Body of pancreas (tissue), 4 donors: ENCODE data around the gene KIF6. TPM values are rescaled to one million over a fixed set of nuclear protein-coding genes. Genes with fewer than 3 reads are reported as not detected.
"Not testable (repeated sequence)": the region's sequence is repeated elsewhere in the genome, so short reads cannot be mapped to it uniquely, and the experiment has no call there.

ENCODE experiments used
- ATAC-seq: fragments of 150-250 bp; one replicate; pipeline ENCODE4 v1.9.1; 2016
- DNase-seq, 4 donors: peaks; one replicate each; pipeline ENCODE4 v3.0.0-alpha.2; 2019
- H3K27ac ChIP-seq, 4 donors: fragments of 200-600 bp; sonication (generic); 1 replicate in 3 of 4; 2 replicates in 1 of 4; pipeline versions ENCODE4 v1.5.1 to v1.6.1; 2016 to 2019; ENCODE audit warnings: mild to moderate bottlenecking in 1 of 4, mixed read lengths in 1 of 4, moderate library complexity in 1 of 4
- H3K27me3 ChIP-seq, 2 donors: fragments of 200-600 bp; sonication (generic); one replicate each; pipeline ENCODE4 v1.6.0; 2016; ENCODE audit warnings: mild to moderate bottlenecking in 1 of 2
- H3K36me3 ChIP-seq, 2 donors: fragments of 200-600 bp; sonication (generic); replicated peaks in 1 of 2; 2 replicates each; pipeline ENCODE4 v1.5.1; 2016; ENCODE audit warnings: low read depth in 2 of 2; ENCODE audit not compliant: insufficient read depth in 1 of 2
- H3K4me1 ChIP-seq: fragments of 200-600 bp; sonication (generic); one replicate; pipeline ENCODE4 v1.6.0; 2016
- H3K4me3 ChIP-seq, 2 donors: fragments of 200-600 bp; sonication (generic); 1 replicate in 1 of 2; 2 replicates in 1 of 2; pipeline ENCODE4 v1.5.1; 2016 to 2019
- H3K9me3 ChIP-seq, 3 donors: fragments of 200-600 bp; sonication (generic); 1 replicate in 2 of 3; 2 replicates in 1 of 3; pipeline ENCODE4 v1.5.1; 2016
- POLR2A ChIP-seq, 3 donors: fragments of 450-650 bp; IDR thresholded peaks; one replicate each; pipeline ENCODE4 v1.6.1; 2016; ENCODE audit warnings: antibody characterized with exemption in 3 of 3, mild to moderate bottlenecking in 2 of 3
- WGBS, 2 donors: methylation state at CpG; one replicate each; pipeline ENCODE4 v1.1.5; 2017; 5-methylcytosine and 5-hydroxymethylcytosine counted together
- intact Hi-C: fragments of 100-400 bp; cut with DNase I; formaldehyde crosslinking; loops from one replicate; pipeline ENCODE4 v1.15.1; 2023
- total RNA-seq, 2 donors: library from RNA; depleted of rRNA; stranded (reverse); fragments of >200 nt; gene quantifications; one replicate each; pipeline ENCODE4 v1.1.0, GENCODE V29; 2016
- TF ChIP-seq, protein P1 (sequence below), 7 experiments: fragments of 450-650 bp in 4 of 7; fragments of 200-600 bp in 3 of 7; sonication (generic) in 3 of 7; IDR thresholded peaks; one replicate each; pipeline ENCODE4 v1.5.1; 2016 to 2019; ENCODE audit warnings: antibody characterized with exemption in 7 of 7

The KIF6 gene
- total RNA-seq, 2 donors from 2014 or later: not detected

DNA sequence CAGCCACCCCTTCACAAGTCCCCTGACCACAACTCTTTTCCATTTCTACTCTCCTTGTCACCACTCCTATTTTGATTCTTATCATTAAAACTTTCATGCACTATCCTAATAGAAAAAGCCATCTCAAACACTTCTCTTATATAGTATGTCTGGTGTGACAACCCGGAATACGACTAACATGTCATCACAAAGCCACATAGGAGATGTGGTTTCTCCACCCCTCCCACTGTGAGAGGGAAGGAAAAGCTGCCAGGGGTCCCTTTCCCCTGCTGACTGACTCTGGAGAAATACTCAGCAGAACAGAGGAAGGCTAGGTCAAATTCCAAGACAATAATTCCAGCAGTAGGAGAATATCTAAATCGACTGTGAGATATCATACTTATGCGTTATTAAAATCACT lies 209.7 kb downstream of the KIF6 start:
- no peak overlapping the region for H3K4me3 ChIP-seq
- H3K4me1 ChIP-seq: no peaks in the 10 kb centered on the region
- ATAC-seq: no peak
- H3K36me3 ChIP-seq: no peaks in the 10 kb centered on the region
- no peaks in the 10 kb centered on the region for H3K9me3 ChIP-seq
- H3K27me3 ChIP-seq: no peaks in the 10 kb centered on the region
- no peak overlapping the region for H3K27ac ChIP-seq
- DNase-seq: no peak
- WGBS, 2 donors: 88% methylated on average over 4 of the region's 4 CpGs
- intact Hi-C loops: no loop called here
- no peak for TF ChIP-seq POLR2A (IDR thresholded peaks at IDR 0.05)
- TF ChIP-seq, protein P1, sequence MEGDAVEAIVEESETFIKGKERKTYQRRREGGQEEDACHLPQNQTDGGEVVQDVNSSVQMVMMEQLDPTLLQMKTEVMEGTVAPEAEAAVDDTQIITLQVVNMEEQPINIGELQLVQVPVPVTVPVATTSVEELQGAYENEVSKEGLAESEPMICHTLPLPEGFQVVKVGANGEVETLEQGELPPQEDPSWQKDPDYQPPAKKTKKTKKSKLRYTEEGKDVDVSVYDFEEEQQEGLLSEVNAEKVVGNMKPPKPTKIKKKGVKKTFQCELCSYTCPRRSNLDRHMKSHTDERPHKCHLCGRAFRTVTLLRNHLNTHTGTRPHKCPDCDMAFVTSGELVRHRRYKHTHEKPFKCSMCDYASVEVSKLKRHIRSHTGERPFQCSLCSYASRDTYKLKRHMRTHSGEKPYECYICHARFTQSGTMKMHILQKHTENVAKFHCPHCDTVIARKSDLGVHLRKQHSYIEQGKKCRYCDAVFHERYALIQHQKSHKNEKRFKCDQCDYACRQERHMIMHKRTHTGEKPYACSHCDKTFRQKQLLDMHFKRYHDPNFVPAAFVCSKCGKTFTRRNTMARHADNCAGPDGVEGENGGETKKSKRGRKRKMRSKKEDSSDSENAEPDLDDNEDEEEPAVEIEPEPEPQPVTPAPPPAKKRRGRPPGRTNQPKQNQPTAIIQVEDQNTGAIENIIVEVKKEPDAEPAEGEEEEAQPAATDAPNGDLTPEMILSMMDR (IDR thresholded peaks at IDR 0.05): no peak

DNA sequence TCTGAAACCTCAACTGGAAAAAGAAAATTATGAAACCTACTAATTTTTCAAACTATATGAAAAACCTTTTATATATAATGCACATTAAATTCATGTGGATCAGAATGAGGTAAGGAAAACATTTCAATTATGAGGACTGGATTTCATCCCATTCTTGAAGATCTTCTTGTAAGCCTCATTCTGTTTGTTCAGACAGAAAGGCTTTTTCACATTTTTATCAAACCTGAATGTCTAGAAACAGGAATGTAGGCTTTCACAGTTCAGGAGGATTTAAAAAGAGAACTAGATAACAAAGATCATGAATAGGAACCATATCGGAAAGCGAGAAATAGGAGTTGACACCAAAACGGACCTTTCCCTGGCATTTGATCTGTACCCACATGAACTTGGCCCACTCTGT lies 210.2 kb downstream of the KIF6 start:
- H3K4me1 ChIP-seq: no peaks in the 10 kb centered on the region
- H3K4me3 ChIP-seq: no peak overlapping the region
- H3K27me3 ChIP-seq: no peaks in the 10 kb centered on the region
- ATAC-seq: no peak
- H3K27ac ChIP-seq: no peak overlapping the region
- intact Hi-C loops: no loop called here
- WGBS, 2 donors: 75 to 76% methylated on average over 3 of the region's 3 CpGs
- no peak for TF ChIP-seq POLR2A (IDR thresholded peaks at IDR 0.05)
- TF ChIP-seq, protein P1 (IDR thresholded peaks at IDR 0.05): no peak
- DNase-seq: no peak
- no peaks in the 10 kb centered on the region for H3K9me3 ChIP-seq
- no peaks in the 10 kb centered on the region for H3K36me3 ChIP-seq

DNA sequence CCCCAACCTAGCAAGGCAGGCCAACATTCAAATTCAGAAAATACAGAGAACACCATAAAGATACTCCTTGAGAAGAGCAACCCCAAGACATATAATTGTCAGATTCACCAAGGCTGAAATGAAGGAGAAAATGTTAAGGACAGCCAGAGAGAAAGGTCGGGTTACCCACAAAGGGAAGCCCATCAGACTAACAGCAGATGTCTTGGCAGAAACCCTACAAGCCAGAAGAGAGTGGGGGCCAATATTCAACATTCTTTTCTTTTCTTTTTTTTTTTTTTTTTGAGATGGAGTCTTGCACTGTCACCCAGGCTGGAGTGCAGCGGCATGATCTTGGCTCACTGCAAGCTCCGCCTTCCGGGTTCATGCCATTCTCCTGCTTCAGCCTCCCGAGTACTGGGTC lies 215.4 kb downstream of the KIF6 start:
- DNase-seq, ATAC-seq, H3K9me3 ChIP-seq, intact Hi-C loops, H3K4me1 ChIP-seq, H3K27me3 ChIP-seq, H3K36me3 ChIP-seq, H3K4me3 ChIP-seq, H3K27ac ChIP-seq: not testable (repeated sequence)
- 84 to 93% methylated on average over 5 of the region's 5 CpGs for WGBS, 2 donors

DNA sequence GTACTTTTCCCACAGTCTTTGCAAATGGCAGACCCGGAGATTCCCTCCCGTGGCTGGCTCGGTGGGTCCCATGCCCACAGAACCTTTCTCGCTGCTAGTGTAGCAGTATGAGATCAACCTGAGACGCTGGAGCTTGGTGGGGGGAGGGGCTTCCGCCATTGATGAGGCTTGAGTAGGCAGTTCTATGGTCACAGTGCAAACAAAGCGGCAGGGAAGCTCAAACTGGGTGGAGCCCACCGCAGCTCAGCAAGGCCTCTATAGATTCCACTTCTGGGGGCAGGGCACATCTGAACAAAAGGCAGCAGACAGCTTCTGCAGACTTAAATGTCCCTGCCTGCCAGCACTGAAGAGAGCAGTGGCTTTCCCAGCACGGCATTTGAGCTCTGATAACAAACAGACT lies 216.7 kb downstream of the KIF6 start:
- Histone ChIP-seq H3K36me3 (no peaks in the 10 kb centered on the region), H3K9me3 (no peaks in the 10 kb centered on the region), H3K4me3 (no peak overlapping the region), H3K27me3 (no peaks in the 10 kb centered on the region), H3K27ac (no peak overlapping the region), H3K4me1 (no peaks in the 10 kb centered on the region)
- no peak for ATAC-seq
- TF ChIP-seq POLR2A (IDR thresholded peaks at IDR 0.05): no peak
- TF ChIP-seq, protein P1 (IDR thresholded peaks at IDR 0.05): no peak
- 83 to 92% methylated on average over 9 of the region's 9 CpGs for WGBS, 2 donors
- intact Hi-C loops: no loop called here
- DNase-seq: no peak

DNA sequence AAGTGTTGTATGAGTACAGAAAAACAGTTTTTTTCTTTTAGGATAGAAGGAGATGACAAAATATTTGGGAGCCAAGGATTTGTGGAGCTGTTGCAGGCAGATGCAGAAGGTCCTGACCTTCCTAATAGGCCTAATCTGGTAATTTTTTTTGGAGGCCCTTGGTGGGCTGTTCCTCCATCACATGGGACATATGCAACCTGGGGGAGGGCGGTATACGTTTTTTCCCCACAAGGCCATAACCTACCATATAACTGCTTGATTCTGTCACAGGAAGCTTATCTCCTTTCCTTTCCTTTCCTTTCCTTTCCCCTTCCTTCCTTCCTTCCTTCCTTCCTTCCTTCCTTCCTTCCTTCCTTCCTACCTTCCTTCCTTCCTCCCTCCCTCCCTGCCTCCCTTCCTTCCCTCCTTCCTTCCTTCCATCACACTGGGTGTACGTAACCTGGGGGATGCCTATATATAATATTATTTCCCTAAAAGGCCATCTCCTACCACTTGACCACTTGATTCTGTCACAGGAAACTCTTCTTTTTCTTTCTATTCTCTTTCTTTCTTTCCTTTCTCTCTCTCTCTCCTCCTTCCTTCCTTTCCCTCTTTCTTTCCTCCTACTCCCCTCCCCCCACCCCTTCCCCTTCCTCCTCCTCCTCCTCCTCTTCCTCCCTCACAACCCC lies 217.7 kb downstream of the KIF6 start:
- Histone ChIP-seq H3K9me3 (peaks cover 0 to 2% (median 0%) of the 10 kb centered on the region in 3 donors), H3K27me3 (no peaks in the 10 kb centered on the region), H3K4me3 (no peak overlapping the region), H3K27ac (no peak overlapping the region), H3K36me3 (no peaks in the 10 kb centered on the region), H3K4me1 (no peaks in the 10 kb centered on the region)
- DNase-seq: no peak
- no peak for ATAC-seq
- 63 to 85% methylated on average over 3 of the region's 3 CpGs for WGBS, 2 donors
- TF ChIP-seq, protein P1 (IDR thresholded peaks at IDR 0.05): no peak
- TF ChIP-seq POLR2A (IDR thresholded peaks at IDR 0.05): no peak
- intact Hi-C loops: no loop called here

DNA sequence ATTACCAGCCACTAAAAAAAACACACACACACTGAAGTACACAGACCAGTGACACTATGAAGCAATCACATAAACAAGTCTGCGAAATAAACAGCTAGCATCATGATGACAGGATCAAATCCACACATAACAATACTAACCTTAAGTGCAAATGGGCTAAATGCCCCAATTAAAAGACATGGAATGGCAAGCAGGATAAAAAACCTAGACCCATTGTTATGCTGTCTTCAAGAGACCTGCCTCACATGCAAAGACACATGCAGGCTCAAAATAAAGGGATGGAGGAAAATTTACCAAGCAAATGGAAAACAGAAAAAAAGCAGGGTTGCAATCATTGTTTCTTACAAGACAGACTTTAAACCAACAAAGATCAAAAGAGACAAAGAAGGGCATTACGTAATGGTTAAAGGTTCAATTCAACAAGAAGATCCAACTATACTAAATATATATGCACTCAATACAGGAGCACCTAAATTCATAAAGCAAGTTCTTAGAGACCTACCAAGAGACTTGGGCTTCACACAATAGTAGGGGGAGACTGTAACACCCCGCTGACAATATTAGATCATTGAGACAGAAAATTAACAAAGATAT lies 222.7 kb downstream of the KIF6 start:
- H3K4me3 ChIP-seq, H3K36me3 ChIP-seq, H3K27me3 ChIP-seq, H3K27ac ChIP-seq, ATAC-seq, DNase-seq, H3K4me1 ChIP-seq, intact Hi-C loops: not testable (repeated sequence)
- WGBS, 2 donors: 83 to 88% methylated on average over 3 of the region's 3 CpGs
- peaks cover 0 to 18% (median 0%) of the 10 kb centered on the region in 3 donors for H3K9me3 ChIP-seq
